ENCODE results near the gene MAD1L1.

MAD1L1 gene

DNA sequence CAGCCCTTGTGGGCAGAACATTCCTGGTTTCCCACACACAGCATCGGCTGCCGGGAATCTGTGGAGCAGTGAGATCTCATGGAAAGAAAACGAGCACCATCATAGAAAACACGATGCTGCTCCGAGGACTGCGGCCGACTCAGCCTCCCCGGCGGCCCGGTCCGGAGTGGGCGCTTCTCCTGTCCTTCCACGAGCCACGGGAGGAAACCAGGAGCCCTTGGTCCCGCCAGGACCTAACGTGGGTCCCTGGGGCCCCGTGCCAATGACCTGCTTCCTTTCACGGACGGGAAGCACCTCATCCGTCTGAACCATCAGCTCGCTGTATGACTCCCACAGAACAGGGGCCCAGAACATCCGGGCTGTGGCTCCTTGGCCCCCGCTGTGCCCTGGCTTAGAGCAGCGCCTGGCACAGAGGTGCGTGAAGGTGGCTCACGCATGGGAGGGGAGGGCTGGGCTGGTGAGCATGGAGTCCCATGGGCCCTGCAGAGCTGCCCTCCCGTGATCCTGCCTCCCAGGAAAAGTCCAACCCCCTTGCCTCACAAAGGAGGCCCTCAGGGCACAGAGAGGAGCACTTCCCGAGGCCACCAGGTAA, 280.5 kb downstream of the MAD1L1 start:
- no peak for DNase-seq (ENCODE audit: low spot score)

- no peak for DNase-seq (ENCODE audit: low spot score)
Observed at GRCh38 chr7:1951600-1951999, 281.1 kb downstream of the MAD1L1 start.

- no peak for DNase-seq (ENCODE audit: low spot score)
Observed at GRCh38 chr7:1951159-1951536, 281.6 kb downstream of the MAD1L1 start.

GRCh38 chr7:1950452-1951158, 282.1 kb downstream of the MAD1L1 start:
- no peak for DNase-seq (ENCODE audit: low spot score)

DNA sequence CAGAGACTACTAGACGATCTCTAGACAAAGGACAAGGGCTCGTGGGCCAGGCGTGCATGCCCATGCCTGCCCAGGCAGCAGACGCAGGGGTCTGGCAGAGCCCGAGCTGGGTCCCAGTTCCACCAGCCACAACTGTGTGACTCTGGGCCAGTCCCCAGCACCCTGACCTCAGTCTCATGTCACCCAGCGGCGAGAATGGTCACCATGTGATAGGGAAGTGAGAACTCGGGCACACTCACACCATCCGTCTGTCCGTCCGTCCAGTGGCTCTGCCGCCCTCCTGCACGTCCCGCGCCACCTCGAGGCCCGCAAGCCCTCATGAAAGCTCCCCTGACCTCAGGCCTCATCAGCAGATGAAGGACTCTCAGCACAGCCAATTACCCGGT, 282.7 kb downstream of the MAD1L1 start:
- no peak for DNase-seq (ENCODE audit: low spot score)

- no peak for DNase-seq (ENCODE audit: low spot score)
Observed at GRCh38 chr7:1949681-1950055, 283.1 kb downstream of the MAD1L1 start.

DNA sequence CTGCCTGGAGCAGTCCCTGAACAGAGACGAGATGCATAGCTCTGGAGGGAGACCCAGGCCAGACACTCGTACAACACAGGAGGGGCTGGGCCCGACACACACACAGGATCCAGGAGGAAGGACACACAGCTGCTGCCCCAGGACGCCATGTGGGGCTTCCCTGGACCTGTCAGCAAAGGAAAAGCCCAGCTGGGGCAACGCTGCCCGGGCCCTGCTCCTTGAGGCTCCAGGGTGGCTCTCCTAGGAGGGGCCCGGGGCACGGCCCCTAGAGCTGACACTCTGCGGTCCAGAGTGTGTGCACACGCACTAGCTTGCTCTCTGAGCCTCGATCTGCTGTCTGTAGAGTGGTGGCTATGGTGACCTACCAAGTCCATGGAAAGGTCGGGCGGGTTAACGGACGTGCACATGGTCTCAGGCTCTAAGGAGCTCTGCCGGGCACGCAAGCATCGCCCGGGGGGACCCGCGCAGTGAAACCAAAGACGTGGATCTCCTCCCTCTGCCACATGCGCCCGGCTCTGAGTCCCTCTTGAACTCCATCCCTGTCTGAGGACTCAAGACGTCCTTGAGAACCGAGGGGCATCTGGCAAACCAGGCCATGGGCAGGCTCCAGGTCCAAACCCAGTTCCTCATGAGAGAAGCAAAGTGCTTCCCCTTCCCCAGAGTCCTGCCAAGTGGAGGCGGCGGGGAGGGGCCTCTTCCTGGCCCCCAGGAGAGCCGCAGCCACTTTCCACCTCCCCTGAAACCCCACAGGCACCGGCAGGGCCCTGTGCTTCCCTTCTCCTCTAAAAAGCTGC, 283.7 kb downstream of the MAD1L1 start:
- no peak for DNase-seq (ENCODE audit: low spot score)

DNA sequence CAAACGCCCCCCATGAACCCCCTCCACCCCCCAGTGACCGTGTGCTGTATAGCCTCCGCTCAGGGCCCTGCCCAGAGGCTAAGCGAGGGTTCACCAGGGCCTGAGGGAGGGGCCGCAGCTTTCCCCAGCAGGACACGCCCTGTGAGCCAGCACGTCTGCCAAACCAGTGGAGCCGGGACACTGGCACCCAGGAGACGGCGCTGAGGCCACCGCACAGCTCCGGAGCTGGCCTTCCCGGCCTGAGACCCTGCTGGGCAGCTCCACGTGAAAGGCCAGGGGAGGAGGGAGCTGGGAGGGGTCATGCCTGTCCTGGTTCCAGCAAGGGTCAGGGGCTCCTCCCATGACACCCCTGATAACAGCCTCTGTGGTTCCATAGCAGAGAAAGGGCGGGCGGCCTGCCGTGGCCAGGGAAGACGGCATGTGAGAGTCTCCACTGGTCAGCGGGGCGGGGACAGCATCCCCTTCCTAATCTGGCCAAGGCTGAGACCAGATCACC, 284.4 kb downstream of the MAD1L1 start:
- no peak for DNase-seq (ENCODE audit: low spot score)

- DNase-seq (ENCODE audit: low spot score), result no peak
Observed at GRCh38 chr7:1947586-1948217, 285.0 kb downstream of the MAD1L1 start.

DNA sequence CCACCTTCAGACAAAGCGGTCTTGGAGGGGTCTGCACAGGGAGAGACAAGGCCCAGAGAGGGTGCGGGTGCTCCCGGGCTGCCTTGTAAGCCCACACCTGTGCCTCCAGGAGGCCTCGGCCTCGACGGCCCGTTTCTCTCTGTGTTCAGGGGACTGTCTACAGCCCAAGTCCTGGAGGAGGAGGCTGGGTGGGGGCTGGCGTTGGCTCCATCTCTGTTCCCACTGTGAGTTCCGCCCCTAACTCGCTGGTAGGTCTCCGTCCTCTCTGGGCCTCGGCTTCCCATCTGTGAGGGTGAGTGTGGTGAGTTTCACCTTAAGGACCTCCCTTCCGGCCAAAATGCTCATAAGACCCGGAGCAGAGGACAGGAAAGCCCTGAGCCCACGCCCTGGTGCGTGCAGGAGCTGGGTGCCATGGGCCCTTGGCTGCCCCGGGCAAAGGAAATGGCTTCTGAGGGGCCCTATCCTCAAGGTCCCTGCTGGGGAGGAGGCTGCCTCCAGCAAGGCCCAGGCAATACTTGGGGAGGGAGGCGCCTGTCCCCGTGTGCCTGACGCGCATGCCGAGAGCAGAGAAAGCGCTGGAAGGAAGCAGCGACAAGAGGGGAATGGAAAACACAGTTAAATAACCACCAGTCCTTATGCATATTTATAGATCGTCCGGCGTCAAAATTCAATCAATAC, 285.8 kb downstream of the MAD1L1 start:
- no peak for DNase-seq (ENCODE audit: low spot score)

DNA sequence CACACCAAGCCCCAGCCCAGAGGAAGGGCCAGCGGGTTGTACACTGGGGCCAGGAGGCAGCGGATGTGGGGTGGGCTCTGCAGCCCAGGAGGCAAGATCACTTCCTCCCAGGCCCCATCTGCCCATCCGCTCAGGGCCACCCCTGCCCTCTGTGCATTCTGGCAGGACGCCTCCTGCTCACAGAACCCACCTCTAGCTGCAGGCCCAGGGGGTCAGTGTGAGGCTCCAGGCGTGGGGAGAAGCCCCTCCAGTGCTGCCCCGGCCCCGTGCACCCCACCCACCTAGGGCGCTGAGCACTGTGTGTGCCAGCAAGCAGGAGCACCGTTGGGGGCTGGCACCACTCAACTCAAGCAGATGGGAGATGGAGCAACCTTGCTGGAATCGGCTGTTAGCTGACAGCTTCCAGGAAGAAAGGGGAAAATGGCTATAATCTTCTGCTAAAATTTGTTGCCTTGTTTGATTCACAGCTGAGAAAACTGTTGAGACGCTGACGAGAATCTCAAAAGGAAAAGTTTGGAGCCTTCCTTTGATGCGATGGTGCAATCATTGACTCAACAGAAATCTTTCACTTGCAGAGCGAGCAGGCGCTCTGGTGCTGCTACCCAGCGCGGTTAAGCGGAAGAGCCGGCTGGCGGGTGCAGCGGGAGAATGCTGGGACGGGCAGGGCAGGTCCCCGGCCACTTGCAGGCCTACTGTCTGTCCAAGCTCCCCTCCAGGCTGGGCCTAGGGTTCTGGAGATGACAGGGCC, 286.5 kb downstream of the MAD1L1 start:
- DNase-seq (ENCODE audit: low spot score), result no peak

GRCh38 chr7:1945558-1945957, 287.2 kb downstream of the MAD1L1 start:
- DNase-seq (ENCODE audit: low spot score), result no peak

- no peak for DNase-seq (ENCODE audit: low spot score)
Observed at GRCh38 chr7:1944619-1945210, 288.0 kb downstream of the MAD1L1 start.

DNA sequence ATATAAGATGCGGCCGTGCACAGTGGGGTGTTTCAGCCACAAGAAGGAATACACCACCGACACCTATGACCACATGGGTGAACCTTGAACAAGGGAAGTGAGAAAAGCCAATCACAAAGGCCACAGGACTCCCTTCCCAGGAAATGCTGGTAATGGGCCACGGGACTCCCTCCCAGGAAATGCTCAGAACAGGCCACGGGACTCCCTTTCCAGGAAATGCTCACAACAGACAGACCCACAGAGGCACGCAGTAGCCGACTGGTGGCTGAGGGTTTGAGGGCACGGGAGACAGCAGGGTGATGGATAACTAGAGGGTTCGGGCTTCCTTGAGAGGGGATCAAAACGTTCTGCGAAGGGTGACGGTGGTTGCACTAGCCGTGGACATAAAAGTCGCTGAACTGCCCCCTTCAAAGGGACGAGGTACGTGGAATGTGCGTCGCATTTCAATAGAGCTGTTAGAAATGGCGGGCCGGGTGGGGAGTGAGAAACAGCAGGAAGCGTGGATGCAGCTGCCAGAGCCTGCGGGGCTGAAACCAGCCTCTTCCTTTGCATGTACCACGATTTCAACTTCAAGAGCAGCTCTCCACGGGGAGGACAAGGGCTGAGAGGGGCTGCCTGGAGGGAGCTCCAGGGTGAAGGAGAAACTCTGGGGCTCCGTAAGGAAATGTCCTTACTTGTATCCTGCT, 288.7 kb downstream of the MAD1L1 start:
- DNase-seq (ENCODE audit: low spot score), result no peak

- DNase-seq (ENCODE audit: low spot score), result no peak
Observed at GRCh38 chr7:1943326-1943725, 289.4 kb downstream of the MAD1L1 start.

GRCh38 chr7:1942941-1943289, 289.8 kb downstream of the MAD1L1 start:
- no peak for DNase-seq (ENCODE audit: low spot score)

- DNase-seq (ENCODE audit: low spot score), result no peak
Observed at GRCh38 chr7:1942243-1942940, 290.4 kb downstream of the MAD1L1 start.

DNA sequence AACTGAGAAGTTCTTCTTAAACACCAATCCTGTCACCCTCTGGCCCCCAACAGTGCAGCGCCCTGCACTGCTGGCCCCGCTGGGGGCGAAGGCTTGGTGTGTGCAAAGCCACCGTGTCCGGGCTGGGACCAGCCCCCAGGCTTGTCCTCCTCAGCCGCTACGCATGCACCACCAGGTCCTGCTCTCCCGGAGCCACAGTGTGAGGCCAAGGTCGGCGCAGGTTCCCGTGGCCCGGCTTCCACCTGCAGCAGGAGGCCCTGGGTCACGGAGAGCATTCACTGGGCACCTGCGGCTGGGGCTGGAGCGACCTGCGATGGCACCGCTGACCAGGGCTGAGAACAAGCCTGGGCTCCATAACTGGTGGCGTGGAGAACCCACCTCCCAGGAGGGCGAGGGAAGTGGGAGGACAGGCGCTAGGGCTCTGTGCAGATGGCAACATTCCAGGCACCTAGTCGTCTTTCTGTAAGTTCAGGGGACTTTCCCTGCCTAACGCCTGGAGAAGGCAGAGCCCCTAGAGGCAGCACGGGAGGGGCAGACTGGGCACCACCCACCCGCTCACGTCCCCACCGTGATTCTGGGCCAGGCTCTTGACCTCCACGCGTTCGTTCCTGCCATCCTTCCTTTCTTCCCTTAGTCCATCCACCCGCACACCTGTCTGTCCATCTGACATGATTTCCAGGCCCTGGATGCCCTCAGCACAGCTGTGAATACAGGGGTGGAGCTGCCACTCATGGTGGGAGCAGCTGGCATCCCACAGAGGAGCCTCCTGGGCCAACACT, 291.1 kb downstream of the MAD1L1 start:
- DNase-seq (ENCODE audit: low spot score), result no peak

DNA sequence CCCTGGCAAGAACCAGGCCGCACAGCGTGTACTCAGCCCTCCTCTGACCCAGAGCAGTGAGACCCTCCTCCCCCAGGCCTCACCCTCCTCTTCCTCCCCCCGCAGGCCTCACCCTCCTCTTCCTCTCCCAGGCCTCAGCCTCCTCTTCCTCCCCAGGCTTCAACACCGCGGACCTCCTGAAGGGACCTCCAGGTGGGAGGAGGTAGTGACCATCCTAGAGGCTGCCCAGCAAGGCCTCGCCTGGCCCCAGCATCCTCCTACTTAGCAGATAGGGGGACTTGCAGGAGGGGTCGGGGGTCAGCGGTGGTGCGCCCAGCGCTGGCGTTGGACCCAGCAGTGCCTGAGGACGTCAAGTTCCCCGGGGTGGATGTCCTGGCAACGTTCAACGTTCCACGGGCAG, 291.9 kb downstream of the MAD1L1 start:
- DNase-seq (ENCODE audit: low spot score), result no peak

All from D341Med (cell line).